GM19351 (cell line): Measurements from ENCODE around the gene BEST2.
"Not testable (repeated sequence)": the region's sequence is repeated elsewhere in the genome, so short reads cannot be mapped to it uniquely, and the experiment has no call there.

Experiments
- ATAC-seq: cut with Tn5 transposase; IDR thresholded peaks from one replicate; pipeline ENCODE4 v1.9.1; 2021; ENCODE audit warnings: mild to moderate bottlenecking, moderate library complexity; ENCODE audit not compliant: unreplicated experiment

Gene BEST2

DNA sequence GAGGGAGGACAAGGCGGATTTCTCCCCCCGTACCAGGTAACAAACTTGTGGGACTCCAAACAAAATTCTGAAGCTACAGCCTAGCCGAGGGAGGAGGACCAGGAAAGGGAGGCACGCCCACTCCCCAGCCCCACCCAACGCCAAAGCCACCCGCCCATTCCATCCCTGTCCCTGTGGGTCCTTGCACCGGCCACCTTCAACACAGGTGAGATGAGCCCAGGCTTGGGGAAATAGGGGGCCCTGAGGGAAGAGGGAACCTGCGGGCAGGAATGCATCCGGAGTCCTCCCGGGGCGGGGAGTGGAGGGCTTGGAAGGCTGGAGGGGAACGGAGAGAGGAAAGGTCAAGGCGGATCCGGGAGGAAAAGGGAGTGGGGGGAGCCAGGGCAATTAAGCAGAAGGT lies at the start of gene BEST2:
TSS of gene BEST2 (plus strand) at position 157 of the 400 bp plus-strand sequence. CDS start 802 bp downstream, outside the sequence.
- ATAC-seq = no peak

DNA sequence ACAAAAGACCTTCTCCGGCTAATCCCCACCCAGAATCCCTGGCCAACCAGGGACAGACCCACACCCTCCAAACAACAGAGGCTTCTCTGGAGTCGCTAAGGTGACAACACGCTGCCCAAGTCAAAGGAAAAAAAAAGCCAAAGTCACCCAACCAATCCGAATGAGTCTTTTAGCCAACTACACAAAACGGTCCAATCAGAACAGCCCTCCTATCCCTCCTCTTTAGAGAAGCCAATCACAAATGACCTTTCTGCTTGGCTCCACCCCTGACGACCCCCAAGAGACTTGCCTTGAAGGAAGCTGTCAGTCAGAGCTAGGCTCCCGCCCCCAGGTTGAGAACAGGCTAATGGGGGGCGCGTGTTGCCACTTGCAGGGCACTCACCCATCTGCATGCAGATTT lies 48.5 kb upstream of the BEST2 start:
- no peak for ATAC-seq

GRCh38 chr19:12705169-12705568 lies 46.4 kb upstream of the BEST2 start:
- no peak for ATAC-seq

DNA sequence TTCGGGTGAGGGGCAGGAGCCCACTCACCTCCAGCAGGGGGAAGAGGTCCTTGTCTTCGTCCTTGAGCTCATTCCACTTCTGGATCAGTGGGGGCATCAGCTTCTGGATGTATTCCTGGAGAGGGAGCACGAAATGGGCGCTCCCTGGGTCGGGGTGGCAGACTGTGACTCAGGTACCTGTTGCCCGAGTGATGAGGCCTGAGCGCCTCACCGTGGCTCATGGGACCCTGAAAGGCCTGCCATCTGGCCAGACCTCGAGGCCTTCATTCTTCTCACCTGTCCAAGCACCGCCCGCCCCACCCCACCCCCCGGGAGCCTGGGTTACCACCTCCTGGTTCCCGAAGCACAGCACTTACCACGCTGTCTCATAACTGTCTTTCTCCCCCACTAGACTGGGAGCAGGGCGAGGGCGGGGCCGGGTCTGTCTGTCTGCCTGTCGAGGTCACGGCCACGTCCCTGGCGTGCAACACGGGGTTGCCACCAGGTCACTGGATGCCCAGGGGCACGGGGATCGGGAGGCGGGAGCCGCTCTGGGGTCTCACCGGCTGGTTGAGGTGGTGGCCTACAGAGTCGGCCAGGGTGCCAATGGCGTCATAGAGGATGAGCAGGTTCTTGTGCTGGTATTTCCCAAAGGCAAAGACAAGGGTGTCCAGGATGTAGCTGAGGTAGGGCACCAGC lies 45.8 kb upstream of the BEST2 start:
- no peak for ATAC-seq

GRCh38 chr19:12706332-12706718 lies 45.3 kb upstream of the BEST2 start:
- ATAC-seq = no peak

DNA sequence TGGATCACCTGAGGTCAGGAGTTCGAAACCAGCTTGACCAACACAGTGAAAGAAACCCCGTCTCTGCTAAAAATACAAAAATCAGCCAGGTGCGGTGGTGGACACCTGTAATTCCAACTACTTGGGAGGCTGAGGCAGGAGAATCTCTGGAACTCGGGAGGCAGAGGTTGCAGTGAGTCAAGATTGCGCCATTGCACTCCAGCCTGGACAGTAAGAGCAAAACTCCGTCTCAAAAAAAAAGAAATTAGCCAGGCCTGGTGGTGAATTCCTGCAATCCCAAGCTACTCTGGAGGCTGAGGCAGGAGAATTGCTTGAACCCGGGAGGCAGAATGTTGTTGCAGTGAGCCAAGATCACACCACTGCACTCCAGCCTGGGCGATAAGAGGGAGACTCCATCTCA lies 43.0 kb upstream of the BEST2 start:
- ATAC-seq = no peak

DNA sequence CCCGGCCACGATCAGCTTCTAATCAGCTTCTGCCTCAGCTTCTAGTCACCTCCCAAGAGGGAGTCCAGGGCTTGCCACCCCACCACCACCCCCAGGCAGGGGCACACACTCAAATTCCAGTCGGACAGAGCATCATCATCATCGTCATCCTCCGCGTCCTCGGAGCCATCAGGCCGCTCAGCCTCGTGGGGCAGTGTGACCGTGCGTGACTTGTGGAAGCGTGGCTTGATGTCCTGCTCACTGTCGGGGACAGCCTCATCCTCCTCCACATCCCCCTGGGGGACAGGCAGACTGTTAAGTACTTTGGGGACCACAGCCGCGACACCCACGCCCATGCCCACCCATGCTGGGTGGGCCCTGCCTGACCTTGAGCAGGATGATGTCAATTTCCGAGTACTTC lies 40.4 kb upstream of the BEST2 start:
- no peak for ATAC-seq

DNA sequence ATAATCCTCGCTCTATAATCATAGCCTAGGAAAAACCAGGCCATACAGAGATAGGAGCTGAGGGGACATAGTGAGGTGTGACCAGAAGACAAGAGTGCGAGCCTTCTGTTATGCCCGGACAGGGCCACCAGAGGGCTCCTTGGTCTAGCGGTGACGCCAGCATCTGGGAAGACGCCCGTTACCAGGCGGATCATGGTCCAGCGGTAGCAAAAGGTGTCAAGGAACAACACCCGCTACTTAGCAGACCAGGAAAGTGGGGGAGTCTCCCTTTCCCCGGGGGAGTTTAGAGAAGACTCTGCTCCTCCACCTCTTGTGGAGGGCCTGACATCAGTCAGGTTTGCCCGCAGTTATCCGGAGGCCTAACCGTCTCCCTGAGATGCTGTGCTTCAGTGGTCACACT lies 39.5 kb upstream of the BEST2 start:
- ATAC-seq = not testable (repeated sequence)

DNA sequence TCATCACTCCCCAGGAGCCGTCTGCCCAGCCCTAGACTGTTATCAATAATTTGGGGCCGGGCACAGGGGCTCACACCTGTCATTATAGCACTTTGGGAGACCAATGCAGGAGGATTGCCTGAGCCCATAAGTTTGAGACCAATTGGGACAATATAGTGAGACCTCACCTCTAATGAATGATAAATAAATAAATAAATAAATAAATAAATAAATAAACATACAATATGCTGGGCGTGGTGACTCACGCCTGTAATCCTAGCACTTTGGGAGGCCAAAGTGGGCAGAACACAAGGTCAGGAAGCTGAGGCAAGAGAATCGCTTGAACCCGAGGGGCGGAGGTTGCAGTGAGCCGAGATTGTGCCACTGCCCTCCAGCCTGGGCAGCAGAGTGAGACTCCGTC lies 38.3 kb upstream of the BEST2 start:
- not testable (repeated sequence) for ATAC-seq

GRCh38 chr19:12715102-12715501 lies 36.5 kb upstream of the BEST2 start:
- ATAC-seq = no peak

DNA sequence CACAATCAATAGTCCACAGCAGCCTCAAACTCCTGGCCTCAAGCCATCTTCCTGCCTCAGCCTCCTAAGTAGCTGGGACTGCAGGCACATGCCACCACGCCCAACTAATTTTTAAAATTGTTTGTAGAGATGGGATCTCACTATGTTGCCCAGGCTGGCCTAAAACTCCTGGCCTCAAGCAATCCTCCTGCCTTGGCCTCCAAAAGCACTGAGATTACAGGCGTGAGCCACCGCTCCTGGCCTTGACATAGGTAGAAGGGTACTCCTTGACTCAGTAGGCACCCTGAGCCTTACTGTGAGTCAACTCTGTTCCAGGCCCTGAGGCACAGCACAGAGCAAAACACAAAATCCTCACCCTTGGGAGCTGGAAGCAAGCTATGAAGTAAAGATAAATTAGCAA lies 35.7 kb upstream of the BEST2 start:
- ATAC-seq = no peak

GRCh38 chr19:12720296-12720695 lies 31.3 kb upstream of the BEST2 start:
- ATAC-seq = no peak

- no peak for ATAC-seq
Observed at GRCh38 chr19:12720851-12721655, 30.5 kb upstream of the BEST2 start.

DNA sequence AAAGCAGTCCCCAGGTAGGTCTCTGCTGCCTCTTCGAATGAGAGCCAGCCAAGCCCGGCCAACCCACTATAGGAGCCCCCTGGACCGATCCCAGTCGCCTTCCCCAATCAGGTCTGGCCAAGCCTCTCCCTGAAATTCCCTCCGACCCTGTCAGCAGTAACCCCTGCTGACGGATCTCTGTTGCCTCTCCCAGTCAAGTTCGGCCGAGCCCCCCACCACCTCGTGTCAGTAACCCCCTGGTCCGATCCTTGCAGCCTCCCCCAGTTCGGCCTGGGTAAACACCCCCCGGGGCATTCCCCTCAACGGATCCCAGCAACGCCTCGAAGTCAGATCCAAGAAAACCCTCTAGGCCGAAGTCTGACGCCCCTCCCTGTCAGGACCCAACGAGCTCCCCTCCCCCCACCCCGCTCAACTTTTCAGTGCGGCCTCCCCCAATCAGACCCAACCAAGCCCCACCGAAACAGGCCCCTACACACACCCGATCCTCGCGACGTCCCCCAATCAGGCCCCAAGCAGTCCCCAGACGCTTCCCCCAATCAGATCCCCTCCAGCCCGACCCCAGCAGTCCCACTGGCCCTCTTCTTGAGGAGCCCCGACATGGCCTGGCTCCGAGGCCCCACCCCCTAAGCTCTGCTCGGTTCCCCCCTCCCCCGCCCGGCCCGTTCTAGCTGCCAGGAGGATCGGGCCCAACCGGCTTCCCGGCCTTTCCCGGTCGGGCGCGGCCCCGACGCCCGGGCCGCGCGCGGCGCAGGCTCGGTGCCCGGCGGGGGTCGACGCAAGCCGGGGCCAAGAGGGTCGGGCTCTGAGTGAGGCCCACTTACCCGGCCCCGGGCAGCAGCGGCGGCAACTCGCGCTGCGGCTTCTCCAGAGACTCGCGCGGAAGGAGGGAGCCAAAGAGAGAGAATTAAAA lies 29.7 kb upstream of the BEST2 start:
- peak; percentile 29 for ATAC-seq

DNA sequence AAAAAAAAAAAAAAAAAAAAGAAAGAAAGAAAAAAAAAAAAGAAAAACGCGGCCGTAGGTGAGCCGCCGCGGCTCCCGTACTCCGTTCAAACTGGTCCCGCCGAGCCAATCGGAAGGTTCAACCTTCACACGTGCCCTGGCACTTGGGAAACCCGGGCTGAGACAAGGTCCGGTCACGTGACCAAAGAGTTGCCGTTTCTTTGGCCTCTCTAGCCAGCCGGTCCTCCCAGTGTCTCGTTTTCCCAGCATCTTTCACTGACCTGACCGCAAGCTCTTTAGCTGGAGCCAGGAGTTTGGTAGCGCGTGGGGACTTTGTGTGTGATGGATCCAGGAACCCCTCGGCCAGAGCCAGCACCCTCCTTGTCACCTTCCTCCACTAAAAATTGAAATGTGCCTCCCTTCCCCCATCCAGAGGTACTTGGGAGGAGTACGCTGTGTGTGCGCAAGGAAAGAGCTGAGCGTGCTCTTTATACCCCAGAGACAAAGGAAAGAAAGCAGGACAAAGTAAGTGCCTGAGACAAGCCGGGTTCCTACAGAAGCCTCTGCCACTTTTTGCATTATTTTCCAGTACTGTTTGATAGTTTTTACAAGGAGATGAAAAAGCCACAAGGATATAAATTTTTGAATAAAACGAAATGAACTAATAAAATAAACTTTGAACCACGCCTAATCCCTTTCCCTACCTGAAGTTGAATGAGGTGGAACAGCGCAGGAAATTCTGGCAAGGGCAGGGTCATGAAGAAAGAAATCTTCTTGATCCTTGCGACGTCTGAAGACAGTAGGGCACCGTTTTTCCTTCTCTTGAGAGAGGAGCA lies 28.8 kb upstream of the BEST2 start:
- peak; percentile 76 for ATAC-seq

GRCh38 chr19:12723381-12723640 lies 28.3 kb upstream of the BEST2 start:
- ATAC-seq = no peak

GRCh38 chr19:12723641-12724426 lies 27.8 kb upstream of the BEST2 start, which contains the start of gene TNPO2:
Gene TNPO2 (minus strand): TSS chr19:12723932. CDS start chr19:12720977, 2,955 bp downstream.
- no peak for ATAC-seq

DNA sequence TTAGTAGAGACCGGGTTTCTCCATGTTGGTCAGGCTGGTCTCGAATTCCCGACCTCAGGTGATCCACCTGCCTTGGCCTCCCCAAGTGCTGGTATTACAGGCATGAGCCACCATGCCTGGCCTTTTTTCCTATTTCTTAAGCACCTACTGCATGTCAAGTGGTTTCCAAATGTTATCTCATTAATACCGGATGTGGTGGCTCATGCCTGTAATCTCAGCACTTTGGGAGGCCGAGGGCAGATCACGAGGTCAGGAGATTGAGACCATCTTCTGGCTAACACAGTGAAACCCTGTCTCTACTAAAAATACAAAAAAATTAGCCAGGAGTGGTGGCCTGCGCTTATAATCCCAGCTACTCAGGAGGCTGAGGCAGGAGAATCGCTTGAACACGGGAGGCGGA lies 26.0 kb upstream of the BEST2 start:
- not testable (repeated sequence) for ATAC-seq

- no peak for ATAC-seq
Observed at GRCh38 chr19:12726988-12727316, 24.6 kb upstream of the BEST2 start.
